ENCODE measurements around the gene PACS2. TPM values are rescaled to one million over a fixed set of nuclear protein-coding genes. Genes with fewer than 3 reads are reported as not detected.
"Not testable (repeated sequence)": the region's sequence is repeated elsewhere in the genome, so short reads cannot be mapped to it uniquely, and the experiment has no call there.

PACS2 gene
- total RNA-seq, 1 donor from 2014 or later, result 74.0 TPM

DNA sequence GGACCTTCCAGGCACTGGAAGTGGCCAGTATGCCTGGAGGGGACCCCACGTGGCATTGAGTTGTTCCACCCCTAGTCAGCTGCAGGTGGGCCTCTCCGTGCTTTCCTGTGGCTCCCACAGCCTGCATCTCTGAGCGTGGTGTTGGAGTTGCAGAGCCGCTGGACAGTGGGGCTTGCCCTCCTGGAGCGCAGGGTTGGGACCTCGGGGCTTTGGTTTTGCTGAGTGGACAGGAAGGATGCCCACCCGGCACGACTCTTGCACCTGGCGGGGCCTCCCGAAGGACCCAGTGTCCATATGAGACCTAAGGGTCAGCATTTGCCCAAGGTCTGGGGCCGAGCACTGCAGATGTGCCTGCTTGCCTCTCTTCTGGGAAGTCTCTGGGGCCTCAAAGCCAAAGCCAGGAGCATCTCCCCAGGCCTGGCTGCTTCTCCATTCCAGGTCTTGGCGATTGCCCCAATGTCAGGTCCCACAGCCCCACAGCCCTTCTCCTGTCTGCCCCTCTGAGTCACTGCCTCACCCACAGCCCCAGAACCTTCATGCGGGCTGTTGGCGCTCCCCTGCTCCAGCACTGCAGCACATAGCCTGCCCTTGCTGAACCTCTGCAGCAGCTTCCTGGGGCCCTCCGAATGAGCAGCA lies 1.5 kb downstream of the PACS2 start:
- no peak for DNase-seq

- DNase-seq, result no peak
These were observed 2.0 kb downstream of the PACS2 start for GRCh38 chr14:105316577-105316941.

- DNase-seq, result no peak
These were observed 2.5 kb downstream of the PACS2 start for GRCh38 chr14:105316968-105317510.

DNA sequence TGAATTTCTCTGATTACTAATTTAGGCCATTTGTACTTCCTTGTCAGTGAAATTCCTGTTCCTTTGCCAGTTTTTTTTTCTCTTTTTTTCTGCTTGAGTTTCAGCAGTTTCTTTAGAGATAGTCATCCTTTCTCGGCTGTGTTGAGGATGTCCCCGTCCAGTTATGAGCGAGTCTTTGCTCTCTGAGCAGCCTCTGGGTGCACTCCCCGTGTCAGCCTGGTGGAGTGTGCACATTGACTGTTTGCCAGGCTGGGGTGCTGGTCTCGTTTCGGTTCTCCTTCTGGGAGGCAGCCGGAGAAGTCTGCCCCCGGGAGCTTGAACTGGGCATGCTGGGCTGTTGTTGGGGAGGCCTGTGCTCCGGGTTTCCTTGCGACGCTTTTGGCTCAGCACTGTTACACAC lies 3.0 kb downstream of the PACS2 start:
- DNase-seq, result no peak

- no peak for DNase-seq
These were observed 8.4 kb downstream of the PACS2 start for GRCh38 chr14:105322791-105323556.

- no peak for DNase-seq
These were observed 9.1 kb downstream of the PACS2 start for GRCh38 chr14:105323663-105324062.

DNA sequence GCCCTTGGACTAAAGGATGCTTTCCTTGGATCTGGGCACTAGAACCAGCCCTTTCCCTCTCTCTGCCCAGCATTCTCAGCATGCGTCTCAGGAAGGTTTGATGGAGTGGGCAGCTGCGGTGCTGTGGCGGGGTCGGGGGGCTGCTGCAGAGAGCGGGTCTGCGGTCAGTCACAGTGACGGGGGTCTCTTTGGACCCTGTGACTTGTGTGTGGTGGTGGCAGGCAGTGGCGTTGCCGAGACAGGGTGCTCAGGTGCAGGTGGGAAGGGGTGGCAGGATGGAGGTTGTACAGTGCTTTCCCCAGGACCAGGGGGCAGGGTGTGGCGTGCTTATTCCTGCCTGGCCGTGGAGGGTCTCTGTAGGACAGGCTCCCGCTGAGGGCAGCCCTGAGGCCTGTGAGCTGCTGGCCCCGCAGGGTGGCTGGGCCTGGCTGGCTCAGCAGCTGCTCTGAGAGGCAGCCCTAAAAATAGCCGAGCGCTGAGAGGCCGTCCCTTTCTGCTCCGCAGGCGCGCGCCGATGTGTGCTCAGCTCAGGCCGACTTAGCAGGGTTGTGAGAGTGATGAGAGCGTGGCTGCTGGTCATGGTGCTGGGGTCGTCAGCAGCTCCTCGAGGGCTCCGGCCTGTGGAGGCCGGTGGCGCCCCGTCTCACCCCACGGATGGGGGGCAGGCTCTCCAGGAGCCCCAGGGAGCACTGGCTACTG lies 9.7 kb downstream of the PACS2 start:
- no peak for DNase-seq

DNA sequence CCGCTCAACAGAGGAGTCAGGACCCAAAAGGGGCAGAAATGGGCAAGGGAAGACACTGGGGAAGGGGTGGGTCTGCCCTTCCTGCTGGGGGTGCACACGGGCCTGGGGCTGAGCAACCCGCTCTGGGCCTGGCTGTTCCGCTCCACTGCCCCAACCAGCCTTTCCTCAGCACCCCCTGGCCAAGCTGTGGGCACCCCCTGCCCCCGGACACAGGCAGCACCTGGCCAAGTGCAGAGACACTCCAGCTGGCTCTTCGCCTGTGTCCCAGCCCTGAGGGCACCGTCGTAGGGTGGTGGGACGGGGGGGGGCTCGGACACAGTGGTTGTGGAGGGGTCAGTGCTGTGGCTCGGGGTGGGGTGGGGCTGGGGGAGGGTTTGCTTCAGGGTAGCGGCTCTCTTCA lies 10.3 kb downstream of the PACS2 start:
- no peak for DNase-seq

DNA sequence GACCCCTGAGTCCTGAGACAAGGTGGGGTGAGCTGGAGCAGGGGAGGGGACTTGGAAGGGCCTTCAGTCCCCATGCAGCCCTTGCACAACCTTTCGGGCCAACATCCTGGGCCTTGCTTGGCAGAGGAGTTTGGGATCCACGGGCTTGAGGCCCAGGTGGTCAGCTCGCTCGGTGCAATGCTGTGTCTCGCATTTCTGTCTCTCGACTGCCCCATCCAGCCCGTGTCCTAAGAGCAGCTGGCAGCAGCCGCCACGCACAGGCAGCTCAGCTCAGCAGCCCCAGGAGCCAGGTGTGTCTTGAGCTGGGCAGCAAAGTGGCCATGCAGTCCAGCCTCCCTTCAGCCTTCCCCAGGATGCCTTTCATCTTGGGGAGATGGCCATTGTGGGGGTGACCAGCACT lies 10.8 kb downstream of the PACS2 start:
- DNase-seq, result no peak

GRCh38 chr14:105325716-105326567 lies 11.4 kb downstream of the PACS2 start:
- DNase-seq, result no peak

GRCh38 chr14:105326568-105326867 lies 12.0 kb downstream of the PACS2 start:
- no peak for DNase-seq

DNA sequence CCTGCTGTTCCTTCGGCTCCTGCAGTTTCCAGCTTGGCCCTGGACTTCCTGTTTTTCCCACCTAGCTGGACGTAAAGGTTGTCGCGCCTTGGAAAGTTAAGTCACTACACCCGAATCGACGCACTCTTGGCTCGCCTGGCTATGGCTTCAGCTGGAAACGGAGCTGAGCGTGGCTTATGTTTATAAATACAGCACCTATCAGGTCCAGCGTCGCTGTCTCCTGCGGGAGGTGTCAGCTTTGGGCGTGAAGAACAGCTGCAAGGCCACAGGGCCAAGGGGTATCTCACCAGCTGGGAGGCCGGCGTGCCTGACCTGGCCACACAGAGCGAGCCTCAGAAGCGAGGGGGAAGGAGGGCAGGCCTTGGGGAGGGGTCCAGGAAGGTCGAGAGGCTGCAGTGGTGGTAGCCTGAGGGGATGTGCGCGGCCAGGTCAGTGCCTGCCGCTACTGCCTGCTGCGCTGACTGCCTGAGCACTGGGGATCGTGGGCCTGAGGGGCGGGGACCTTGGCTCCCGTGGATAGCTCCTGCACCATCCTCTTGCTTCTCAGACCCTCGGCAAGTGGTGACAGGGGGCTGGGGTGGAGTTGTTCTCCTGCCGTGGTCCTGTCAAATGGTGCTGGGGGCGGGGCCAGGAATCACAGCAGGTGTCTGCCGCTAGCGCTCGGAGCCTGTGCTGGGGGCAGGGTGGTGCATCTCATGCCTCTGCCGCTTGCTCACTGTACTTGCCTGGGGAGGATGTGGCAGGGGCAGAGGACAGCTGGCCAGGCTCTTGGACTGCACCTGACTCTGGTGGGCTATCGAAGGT lies 12.5 kb downstream of the PACS2 start:
- DNase-seq, result no peak

DNA sequence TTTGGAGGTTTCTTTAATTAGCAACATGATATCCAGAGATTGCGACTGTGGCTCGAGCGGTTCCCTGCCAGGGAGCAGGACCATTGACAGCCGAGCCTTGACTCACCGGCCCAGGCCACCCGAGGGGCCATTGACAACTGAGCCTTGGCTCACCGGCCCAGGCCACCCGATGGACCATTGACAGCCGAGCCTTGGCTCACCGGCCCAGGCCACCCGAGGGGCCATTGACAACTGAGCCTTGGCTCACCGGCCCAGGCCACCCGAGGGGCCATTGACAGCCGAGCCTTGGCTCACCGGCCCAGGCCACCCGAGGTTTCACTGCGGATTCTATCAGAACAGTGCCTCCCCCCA lies 13.1 kb downstream of the PACS2 start:
- DNase-seq, result not testable (repeated sequence)

DNA sequence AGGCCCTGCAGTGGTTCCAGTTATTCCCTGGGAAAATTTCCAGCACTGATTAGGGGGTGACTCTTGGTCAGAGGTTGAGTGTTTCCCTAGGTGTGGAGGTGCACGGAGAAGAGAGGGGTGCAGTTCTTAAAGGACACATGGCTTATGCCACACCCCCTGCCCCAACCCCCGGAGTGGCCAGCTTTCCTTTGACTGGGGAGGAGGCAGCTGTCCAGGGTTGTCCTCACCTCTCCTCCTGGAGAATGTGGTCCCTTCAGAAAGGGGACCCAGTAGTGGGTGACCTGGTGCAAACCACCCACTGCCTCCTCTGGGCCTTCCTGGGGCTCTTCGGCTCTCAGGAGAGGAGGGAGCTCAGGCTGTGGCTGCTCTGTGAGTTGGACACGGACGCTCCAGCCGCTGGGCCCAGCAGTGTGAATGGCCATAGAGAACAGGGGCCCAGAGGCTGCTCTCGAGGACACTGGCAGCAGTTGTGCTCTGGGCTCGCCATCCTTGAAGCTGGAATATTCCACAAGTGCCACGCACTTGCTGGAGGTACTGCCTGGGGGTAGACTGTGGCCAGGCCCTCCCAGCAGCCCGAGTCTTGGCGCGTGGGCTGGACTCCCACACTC lies 13.6 kb downstream of the PACS2 start:
- no peak for DNase-seq

DNA sequence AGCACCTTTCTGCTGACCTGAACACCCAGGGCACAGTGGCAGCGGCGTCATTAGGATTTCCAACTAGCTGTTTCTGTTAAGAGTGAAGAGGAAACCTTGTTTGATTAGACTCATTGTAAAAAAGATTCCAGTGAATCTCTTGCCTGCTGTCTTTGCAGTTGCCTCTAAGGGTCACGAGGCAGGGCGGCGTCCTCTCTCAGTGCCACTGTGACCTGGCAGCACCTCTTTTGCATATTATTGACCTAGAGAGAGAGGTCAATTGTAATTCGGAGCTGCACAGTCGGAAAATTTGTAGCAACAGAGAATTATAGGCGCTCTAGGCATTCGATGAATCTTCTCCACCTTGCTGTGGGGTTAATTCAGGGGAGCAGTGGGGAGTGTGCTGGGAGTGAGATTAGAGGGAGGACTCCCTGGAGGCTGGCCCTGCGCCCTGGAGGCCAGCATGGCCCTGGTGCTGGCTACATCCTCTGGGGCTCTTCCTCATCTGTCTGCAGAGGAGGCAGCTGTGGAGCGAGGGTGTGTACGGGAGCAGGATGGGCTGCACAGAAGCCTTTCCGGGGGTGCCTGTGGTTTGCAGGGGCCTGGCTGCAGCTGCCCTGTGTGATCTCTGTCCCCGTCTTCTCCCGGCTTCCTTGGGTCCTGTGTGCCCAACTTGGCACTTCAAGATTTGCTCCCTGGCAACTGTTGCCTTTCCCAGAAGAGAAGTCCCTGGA lies 14.3 kb downstream of the PACS2 start:
- no peak for DNase-seq

DNA sequence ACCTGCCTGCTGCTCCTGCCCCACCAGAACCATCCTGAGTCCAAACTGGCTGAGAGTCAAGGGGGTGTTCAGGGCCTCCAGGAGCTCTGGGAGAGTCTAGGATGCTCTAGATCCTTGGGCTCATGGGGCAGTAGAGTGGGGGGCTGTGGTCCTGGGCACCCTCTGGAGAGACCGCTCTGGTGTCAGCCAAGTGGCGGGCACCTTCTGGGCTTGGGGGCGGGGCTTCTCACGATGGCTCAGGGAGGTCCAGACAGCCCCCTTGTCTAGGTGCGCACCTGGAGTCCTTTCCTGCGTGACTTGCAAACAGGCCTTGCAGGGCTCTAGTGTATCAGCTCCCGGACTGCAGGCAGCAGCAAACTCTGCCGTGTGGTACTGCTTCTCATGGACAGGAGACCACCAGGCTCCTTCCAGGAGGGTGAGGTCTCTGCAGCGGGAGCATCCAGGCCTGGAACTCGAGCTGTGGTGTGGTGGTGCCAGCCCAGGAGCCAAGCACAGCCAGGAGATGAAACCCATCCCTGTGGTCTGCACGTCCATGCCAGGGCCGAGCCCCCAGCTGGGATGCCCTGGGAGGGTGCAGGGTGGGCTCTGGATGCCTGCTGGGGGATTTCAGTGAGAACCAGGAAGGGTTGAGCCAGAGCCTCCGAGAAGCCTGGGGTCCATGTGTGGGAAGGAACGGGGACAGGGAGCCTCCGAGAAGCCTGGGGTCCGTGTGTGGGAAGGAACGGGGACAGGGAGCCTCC lies 15.0 kb downstream of the PACS2 start:
- DNase-seq, result no peak

- DNase-seq, result peak; percentile 82
These were observed 15.9 kb downstream of the PACS2 start for GRCh38 chr14:105330491-105330895.

GRCh38 chr14:105331575-105332349 lies 17.2 kb downstream of the PACS2 start:
- DNase-seq, result no peak

GRCh38 chr14:105332350-105332874 lies 17.9 kb downstream of the PACS2 start:
- DNase-seq, result no peak
